Ishikawa (cell line): ENCODE measurements around the gene ANP32B.

Source experiments
- EGR1 ChIP-seq: IDR thresholded peaks from 2 replicates; pipeline ENCODE4 v1.6.1; 2012
- EP300 ChIP-seq: IDR thresholded peaks from 2 replicates; pipeline ENCODE4 v1.6.1; 2012; ENCODE audit warnings: borderline replicate concordance
- FOXM1 ChIP-seq: IDR thresholded peaks from 2 replicates; pipeline ENCODE4 v1.6.1; 2012; ENCODE audit warnings: low read depth, borderline replicate concordance
- TAF1 ChIP-seq: IDR thresholded peaks from 2 replicates; pipeline ENCODE4 v1.6.1; 2012; ENCODE audit warnings: low read depth, mild to moderate bottlenecking
- YY1 ChIP-seq: IDR thresholded peaks from 2 replicates; pipeline ENCODE4 v1.6.1; 2012; ENCODE audit warnings: low read depth
- TF ChIP-seq, protein P1 (sequence below): IDR thresholded peaks from 2 replicates; pipeline ENCODE4 v1.6.1; 2012
- TF ChIP-seq, protein P2 (sequence below): IDR thresholded peaks from 2 replicates; pipeline ENCODE4 v1.6.1; 2012; ENCODE audit warnings: low read depth, mild to moderate bottlenecking
- TF ChIP-seq, protein P3 (sequence below): IDR thresholded peaks from 2 replicates; pipeline ENCODE4 v1.6.1; 2012

DNA sequence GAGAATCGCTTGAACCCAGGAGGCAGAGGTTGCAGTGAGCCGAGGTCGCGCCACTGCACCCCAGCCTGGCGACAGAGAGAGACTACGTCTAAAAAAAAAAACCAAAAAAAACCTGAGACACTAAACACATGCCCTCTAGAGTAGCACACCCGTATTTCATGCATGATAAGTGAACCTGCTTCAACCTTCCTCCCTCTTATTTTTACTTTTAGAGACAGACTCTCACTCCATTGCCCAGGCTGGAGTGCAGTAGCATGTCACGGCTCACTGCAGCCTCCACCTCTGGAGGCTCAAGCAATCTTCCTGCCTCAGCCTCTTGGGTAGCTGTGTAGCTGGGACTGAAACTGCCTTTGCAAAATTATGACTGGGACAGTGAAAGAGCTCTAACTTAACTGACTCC, 55.8 kb downstream of the ANP32B start:
- TF ChIP-seq EP300: no peak
- no peak for TF ChIP-seq YY1
- TF ChIP-seq, protein P1, sequence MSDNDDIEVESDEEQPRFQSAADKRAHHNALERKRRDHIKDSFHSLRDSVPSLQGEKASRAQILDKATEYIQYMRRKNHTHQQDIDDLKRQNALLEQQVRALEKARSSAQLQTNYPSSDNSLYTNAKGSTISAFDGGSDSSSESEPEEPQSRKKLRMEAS: no peak
- TF ChIP-seq FOXM1: no peak
- TF ChIP-seq, protein P2, sequence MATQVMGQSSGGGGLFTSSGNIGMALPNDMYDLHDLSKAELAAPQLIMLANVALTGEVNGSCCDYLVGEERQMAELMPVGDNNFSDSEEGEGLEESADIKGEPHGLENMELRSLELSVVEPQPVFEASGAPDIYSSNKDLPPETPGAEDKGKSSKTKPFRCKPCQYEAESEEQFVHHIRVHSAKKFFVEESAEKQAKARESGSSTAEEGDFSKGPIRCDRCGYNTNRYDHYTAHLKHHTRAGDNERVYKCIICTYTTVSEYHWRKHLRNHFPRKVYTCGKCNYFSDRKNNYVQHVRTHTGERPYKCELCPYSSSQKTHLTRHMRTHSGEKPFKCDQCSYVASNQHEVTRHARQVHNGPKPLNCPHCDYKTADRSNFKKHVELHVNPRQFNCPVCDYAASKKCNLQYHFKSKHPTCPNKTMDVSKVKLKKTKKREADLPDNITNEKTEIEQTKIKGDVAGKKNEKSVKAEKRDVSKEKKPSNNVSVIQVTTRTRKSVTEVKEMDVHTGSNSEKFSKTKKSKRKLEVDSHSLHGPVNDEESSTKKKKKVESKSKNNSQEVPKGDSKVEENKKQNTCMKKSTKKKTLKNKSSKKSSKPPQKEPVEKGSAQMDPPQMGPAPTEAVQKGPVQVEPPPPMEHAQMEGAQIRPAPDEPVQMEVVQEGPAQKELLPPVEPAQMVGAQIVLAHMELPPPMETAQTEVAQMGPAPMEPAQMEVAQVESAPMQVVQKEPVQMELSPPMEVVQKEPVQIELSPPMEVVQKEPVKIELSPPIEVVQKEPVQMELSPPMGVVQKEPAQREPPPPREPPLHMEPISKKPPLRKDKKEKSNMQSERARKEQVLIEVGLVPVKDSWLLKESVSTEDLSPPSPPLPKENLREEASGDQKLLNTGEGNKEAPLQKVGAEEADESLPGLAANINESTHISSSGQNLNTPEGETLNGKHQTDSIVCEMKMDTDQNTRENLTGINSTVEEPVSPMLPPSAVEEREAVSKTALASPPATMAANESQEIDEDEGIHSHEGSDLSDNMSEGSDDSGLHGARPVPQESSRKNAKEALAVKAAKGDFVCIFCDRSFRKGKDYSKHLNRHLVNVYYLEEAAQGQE: no peak
- TF ChIP-seq TAF1: no peak
- no peak for TF ChIP-seq EGR1
- TF ChIP-seq, protein P3, sequence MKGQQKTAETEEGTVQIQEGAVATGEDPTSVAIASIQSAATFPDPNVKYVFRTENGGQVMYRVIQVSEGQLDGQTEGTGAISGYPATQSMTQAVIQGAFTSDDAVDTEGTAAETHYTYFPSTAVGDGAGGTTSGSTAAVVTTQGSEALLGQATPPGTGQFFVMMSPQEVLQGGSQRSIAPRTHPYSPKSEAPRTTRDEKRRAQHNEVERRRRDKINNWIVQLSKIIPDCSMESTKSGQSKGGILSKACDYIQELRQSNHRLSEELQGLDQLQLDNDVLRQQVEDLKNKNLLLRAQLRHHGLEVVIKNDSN: no peak
